H1 (cell line): ENCODE data around the gene CCDC144A. TPM values are rescaled to one million over a fixed set of nuclear protein-coding genes. Genes with fewer than 3 reads are reported as not detected.

Experiments used
- CTCF ChIA-PET: fragments of 300-600 bp; sonication (Branson Sonifier 250); formaldehyde crosslinking; loops from one replicate; lab custom pipeline; 2021; ENCODE audit not compliant: partially characterized antibody; lab: Charles Lee
- POLR2A ChIA-PET: fragments of 300-600 bp; sonication (Branson Sonifier 250); formaldehyde crosslinking; loops from one replicate; lab custom pipeline; 2021; ENCODE audit warnings: inconsistent platforms; ENCODE audit not compliant: partially characterized antibody; lab: Charles Lee
- DNase-seq, 2 experiments: peaks; one replicate each; pipeline versions ENCODE4 v3.0.0 to v3.0.0-alpha.2; 2010 to 2022; ENCODE audit warnings: low spot score in 2 of 2, low read depth in 1 of 2, mixed read lengths in 1 of 2
- FAIRE-seq: peaks from 2 replicates; lab custom pipeline; 2011; peaks lifted over from hg19 to GRCh38; lab: Jason Lieb, UNC
- H2AFZ ChIP-seq: 2 replicates; pipeline ENCODE4 v1.8.1; 2012; ENCODE audit warnings: low read length, inconsistent platforms
- H2AK5ac ChIP-seq: 2 replicates; pipeline ENCODE4 v1.6.1; 2013; ENCODE audit warnings: low read depth, low read length
- H2BK120ac ChIP-seq: replicated peaks from 2 replicates; pipeline ENCODE3; 2013; ENCODE audit warnings: low read depth, low read length, inconsistent platforms
- H2BK12ac ChIP-seq: 2 replicates; pipeline ENCODE4 v1.6.1; 2013; ENCODE audit warnings: low read depth, low read length
- H2BK15ac ChIP-seq: 2 replicates; pipeline ENCODE4 v1.6.1; 2013; ENCODE audit warnings: low read length
- H2BK20ac ChIP-seq: 2 replicates; pipeline ENCODE4 v1.6.1; 2013; ENCODE audit warnings: low read length
- H2BK5ac ChIP-seq: 2 replicates; pipeline ENCODE4 v1.6.1; 2013; ENCODE audit warnings: low read depth, low read length
- H3K14ac ChIP-seq: 2 replicates; pipeline ENCODE4 v1.6.1; 2013; ENCODE audit warnings: inconsistent platforms; ENCODE audit not compliant: insufficient read length
- H3K18ac ChIP-seq: 2 replicates; pipeline ENCODE4 v1.6.1; 2013; ENCODE audit warnings: low read length; ENCODE audit errors: extremely low read depth
- H3K23ac ChIP-seq: 2 replicates; pipeline ENCODE4 v1.6.1; 2013; ENCODE audit warnings: inconsistent platforms; ENCODE audit not compliant: insufficient read length
- H3K23me2 ChIP-seq: 2 replicates; pipeline ENCODE4 v1.6.1; 2013; ENCODE audit warnings: low read depth, low read length
- H3K27ac ChIP-seq: 2 replicates; pipeline ENCODE4 v1.6.1; 2011; ENCODE audit warnings: low read depth, low read length, inconsistent platforms
- H3K27me3 ChIP-seq, 4 experiments: replicated peaks in 1 of 4; 1 replicate in 1 of 4; 2 replicates in 3 of 4; pipeline versions ENCODE4 v1.6.1 to v1.8.1; 2011 to 2013; ENCODE audit warnings: low read length in 3 of 4, mild to moderate bottlenecking in 3 of 4, inconsistent platforms in 2 of 4, mixed read lengths in 2 of 4, moderate library complexity in 1 of 4; ENCODE audit not compliant: control insufficient read depth in 3 of 4, insufficient read depth in 3 of 4; ENCODE audit errors: extremely low read depth in 1 of 4
- H3K36me3 ChIP-seq, 4 experiments: 2 replicates each; pipeline versions ENCODE4 v1.6.1 to v1.8.1; 2011 to 2013; ENCODE audit warnings: mild to moderate bottlenecking in 4 of 4, low read length in 3 of 4, moderate library complexity in 2 of 4, control low read depth in 1 of 4, inconsistent platforms in 1 of 4; ENCODE audit not compliant: insufficient read depth in 4 of 4, control insufficient read depth in 2 of 4
- H3K4ac ChIP-seq: replicated peaks from 2 replicates; pipeline ENCODE3; 2013; ENCODE audit warnings: low read length, low read depth, mixed read lengths, inconsistent platforms; ENCODE audit not compliant: insufficient read length
- H3K4me1 ChIP-seq, 4 experiments: replicated peaks in 1 of 4; 1 replicate in 1 of 4; 2 replicates in 3 of 4; pipeline versions ENCODE4 v1.6.1 to v1.8.1; 2011 to 2013; ENCODE audit warnings: low read length in 3 of 4, inconsistent platforms in 2 of 4, mixed read lengths in 1 of 4; ENCODE audit not compliant: insufficient read depth in 4 of 4, control insufficient read depth in 3 of 4
- H3K4me2 ChIP-seq, 2 experiments: 2 replicates each; pipeline versions ENCODE4 v1.6.1 to v1.8.1; 2011 to 2013; ENCODE audit warnings: low read depth in 2 of 2, low read length in 2 of 2, control low read depth in 1 of 2, inconsistent platforms in 1 of 2, mild to moderate bottlenecking in 1 of 2; ENCODE audit not compliant: insufficient read depth in 1 of 2
- H3K4me3 ChIP-seq, 4 experiments: fragments of 200-600, 300-600 bp in 1 of 4; sonication (generic), shearing (Covaris generic), sonication (Bioruptor Twin) in 1 of 4; 2 replicates each; pipeline versions ENCODE4 v1.5.1 to v1.8.1; 2011 to 2016; ENCODE audit warnings: low read length in 4 of 4, low read depth in 3 of 4, control low read depth in 2 of 4, inconsistent platforms in 2 of 4, mild to moderate bottlenecking in 2 of 4, mixed read lengths in 1 of 4, moderate library complexity in 1 of 4; ENCODE audit not compliant: insufficient read depth in 2 of 4; ENCODE audit errors: extremely low read depth in 1 of 4
- H3K56ac ChIP-seq: replicated peaks from 2 replicates; pipeline ENCODE3; 2013; ENCODE audit warnings: low read depth, mild to moderate bottlenecking, mixed read lengths, low read length, inconsistent platforms; ENCODE audit not compliant: insufficient read length
- H3K79me1 ChIP-seq: 2 replicates; pipeline ENCODE4 v1.6.1; 2013; ENCODE audit warnings: low read depth, low read length, control low read depth
- H3K79me2 ChIP-seq, 2 experiments: 2 replicates each; pipeline versions ENCODE4 v1.6.1 to v1.8.1; 2012 to 2013; ENCODE audit warnings: low read length in 2 of 2, mild to moderate bottlenecking in 2 of 2, inconsistent platforms in 1 of 2; ENCODE audit not compliant: insufficient read depth in 2 of 2, control insufficient read depth in 1 of 2
- H3K9ac ChIP-seq, 4 experiments: replicated peaks in 1 of 4; 1 replicate in 1 of 4; 2 replicates in 3 of 4; pipeline versions ENCODE4 v1.6.1 to v1.8.1; 2011 to 2013; ENCODE audit warnings: low read depth in 3 of 4, low read length in 3 of 4, control low read depth in 2 of 4, mild to moderate bottlenecking in 2 of 4, moderate library complexity in 2 of 4, inconsistent platforms in 1 of 4; ENCODE audit errors: extremely low read depth in 1 of 4
- H3K9me3 ChIP-seq, 2 experiments: 2 replicates each; pipeline versions ENCODE4 v1.6.1 to v1.8.1; 2012 to 2013; ENCODE audit warnings: mild to moderate bottlenecking in 2 of 2, moderate library complexity in 2 of 2, control low read depth in 1 of 2, inconsistent platforms in 1 of 2, low read depth in 1 of 2, low read length in 1 of 2, mixed read lengths in 1 of 2; ENCODE audit not compliant: insufficient read depth in 2 of 2
- H4K20me1 ChIP-seq, 2 experiments: replicated peaks in 1 of 2; 2 replicates each; pipeline versions ENCODE3 to v1.8.1; 2011 to 2013; ENCODE audit warnings: inconsistent platforms in 2 of 2, low read length in 2 of 2, mild to moderate bottlenecking in 1 of 2; ENCODE audit not compliant: insufficient read depth in 2 of 2, control insufficient read depth in 1 of 2
- H4K5ac ChIP-seq: 2 replicates; pipeline ENCODE4 v1.6.1; 2013; ENCODE audit warnings: low read length, low read depth, mixed read lengths, inconsistent platforms; ENCODE audit not compliant: insufficient read length
- H4K8ac ChIP-seq: 2 replicates; pipeline ENCODE4 v1.8.0; 2013; ENCODE audit warnings: mild to moderate bottlenecking, moderate library complexity, low read length, inconsistent platforms; ENCODE audit not compliant: insufficient read depth; ENCODE audit errors: extremely low read depth
- H4K91ac ChIP-seq: replicated peaks from 2 replicates; pipeline ENCODE3; 2013; ENCODE audit warnings: low read length, mixed read lengths, inconsistent platforms; ENCODE audit not compliant: insufficient read length
- BRCA1 ChIP-seq: IDR thresholded peaks from 2 replicates; pipeline ENCODE4 v1.6.1; 2012; ENCODE audit warnings: low read depth, low read length, improper control_type of control experiment
- CBX5 ChIP-seq: fragments of 300-800, 300-1000 bp; sonication (generic); IDR thresholded peaks from 2 replicates; pipeline ENCODE4 v1.7.1; 2016; ENCODE audit warnings: antibody characterized with exemption, low read length, low read depth
- CHD2 ChIP-seq: IDR thresholded peaks from 2 replicates; pipeline ENCODE4 v1.6.1; 2012; ENCODE audit warnings: low read length, improper control_type of control experiment
- GTF2F1 ChIP-seq: IDR thresholded peaks from 2 replicates; pipeline ENCODE4 v1.6.1; 2012; ENCODE audit warnings: low read depth, low read length, improper control_type of control experiment, borderline replicate concordance
- HDAC2 ChIP-seq, 2 experiments: fragments of 300-600 bp in 1 of 2; sonication (generic) in 1 of 2; IDR thresholded peaks; 2 replicates each; pipeline ENCODE4 v1.6.1; 2011 to 2012; ENCODE audit warnings: low read depth in 2 of 2, low read length in 2 of 2, mild to moderate bottlenecking in 2 of 2, moderate library complexity in 2 of 2, borderline replicate concordance in 1 of 2, inconsistent platforms in 1 of 2
- HDAC6 ChIP-seq: IDR thresholded peaks from one replicate; pipeline ENCODE4 v1.7.1; 2012; ENCODE audit warnings: low read depth, mild to moderate bottlenecking, inconsistent platforms, low read length, moderate library complexity
- JUND ChIP-seq: IDR thresholded peaks from 2 replicates; pipeline ENCODE4 v1.6.1; 2011; ENCODE audit warnings: mild to moderate bottlenecking, improper control_type of control experiment, low read length
- KDM5A ChIP-seq: fragments of 200-600 bp; IDR thresholded peaks from 2 replicates; pipeline ENCODE4 v1.7.1; 2012; ENCODE audit warnings: mild to moderate bottlenecking, low read length, inconsistent platforms, mixed read lengths
- POLR2AphosphoS5 ChIP-seq: IDR thresholded peaks from 2 replicates; pipeline ENCODE4 v1.6.1; 2011; ENCODE audit warnings: low read depth, low read length
- POU5F1 ChIP-seq: IDR thresholded peaks from 2 replicates; pipeline ENCODE4 v1.6.1; 2011; ENCODE audit warnings: low read depth, mild to moderate bottlenecking, low read length, moderate library complexity
- SAP30 ChIP-seq: fragments of 300-600 bp; sonication (generic); IDR thresholded peaks from 2 replicates; pipeline ENCODE4 v1.7.1; 2012; ENCODE audit warnings: low read length, moderate library complexity, mild to moderate bottlenecking, inconsistent platforms; ENCODE audit not compliant: insufficient read depth, insufficient replicate concordance
- SP4 ChIP-seq: IDR thresholded peaks from 2 replicates; pipeline ENCODE4 v1.6.1; 2012; ENCODE audit warnings: low read length, inconsistent platforms
- WGBS, 2 experiments: shearing (Covaris generic) in 1 of 2; methylation state at CpG; one replicate each; pipeline versions ENCODE4 v1.1.6 to v1.1.7; 2013 to 2015; ENCODE audit warnings: low lambda C conversion rate in 2 of 2, mixed read lengths in 2 of 2, inconsistent platforms in 1 of 2, low coverage in 1 of 2, missing lambda C conversion rate in 1 of 2; ENCODE audit not compliant: insufficient replicate concordance in 2 of 2, insufficient coverage in 1 of 2, insufficient read length in 1 of 2; ENCODE audit errors: extremely low coverage in 1 of 2, missing lambda C conversion rate in 1 of 2; 5-methylcytosine and 5-hydroxymethylcytosine counted together
- polyA plus RNA-seq, 7 experiments: library from polyadenylated mRNA; depleted of rRNA in 3 of 7; stranded (reverse) in 5 of 7; unstranded in 2 of 7; fragments of >200 nt in 5 of 7; fragments of 200-250 nt in 2 of 7; gene quantifications; 1 replicate in 5 of 7; 2 replicates in 1 of 7; 4 replicates in 1 of 7; pipeline versions ENCODE4 v1.2.1 to v1.2.3, GENCODE V29; 2011 to 2013; ENCODE audit warnings: missing spikeins in 2 of 7, mixed read lengths in 2 of 7
- total RNA-seq: library from RNA; stranded (reverse); fragmentation: NEBNext Ultra II Directional; extraction: Animal tissue kit (Norgen Biotek cat#: 25700); gene quantifications from 2 replicates; pipeline ENCODE4 v1.2.1, GENCODE V29; 2021
- TF ChIP-seq, protein P1 (sequence below): IDR thresholded peaks from 2 replicates; pipeline ENCODE4 v1.6.1; 2012; ENCODE audit warnings: inconsistent platforms

Gene CCDC144A
- total and polyA plus RNA-seq, 2 of the 8 experiments (the other 6 are each of a cell fraction or from before 2014, with no cell fraction given): 0.35 to 1.7 TPM

DNA sequence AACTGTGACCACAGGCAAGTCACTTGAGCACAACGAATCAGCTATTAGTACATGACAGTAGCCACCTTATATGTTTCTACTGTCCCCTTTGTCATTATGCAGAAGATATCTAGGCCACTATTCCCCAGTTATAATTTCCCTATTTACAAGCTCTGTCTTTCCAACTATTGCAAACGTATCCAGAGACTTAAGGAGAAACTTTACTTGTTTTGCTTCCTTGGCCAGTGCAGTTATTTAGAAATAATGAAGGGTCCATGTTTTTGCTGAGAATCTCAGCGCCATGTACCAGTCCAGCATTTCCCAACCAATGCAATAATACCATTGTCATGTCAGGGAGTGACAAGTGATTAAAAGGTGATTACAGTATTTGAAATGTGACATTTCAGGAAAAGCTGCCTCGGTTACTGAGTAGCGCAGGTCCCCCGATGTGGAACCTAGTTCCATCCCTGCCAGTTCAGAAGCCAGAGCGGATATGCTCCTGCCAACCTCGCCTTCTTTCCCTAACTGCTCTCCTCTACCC, 37.1 kb upstream of the CCDC144A start:
- POLR2A ChIA-PET: interaction anchor here (1.7 kb wide), 1 partner anchor 141 kb away, joined by 3 read pairs; no protein-coding TSS in a partner anchor
- WGBS, 2 experiments: 33% methylated on average over 7 of the region's 8 CpGs; no CpG with 5 or more reads in 1 of the 2 experiments
- H3K56ac ChIP-seq: no peak overlapping the region
- no peak overlapping the region for H2AK5ac ChIP-seq
- no peaks in the 10 kb centered on the region for H3K9me3 ChIP-seq
- no peak overlapping the region for H3K18ac ChIP-seq
- no peaks in the 10 kb centered on the region for H3K79me1 ChIP-seq
- peaks cover 5% of the 10 kb centered on the region; the same call in 1 of the 2 replicates for H3K23me2 ChIP-seq
- H2BK120ac ChIP-seq: no peak overlapping the region
- no peak overlapping the region for H2BK20ac ChIP-seq
- H3K36me3 ChIP-seq: no peaks in the 10 kb centered on the region
- no peaks in the 10 kb centered on the region for H3K79me2 ChIP-seq
- TF ChIP-seq CBX5: no peak
- TF ChIP-seq, protein P1, sequence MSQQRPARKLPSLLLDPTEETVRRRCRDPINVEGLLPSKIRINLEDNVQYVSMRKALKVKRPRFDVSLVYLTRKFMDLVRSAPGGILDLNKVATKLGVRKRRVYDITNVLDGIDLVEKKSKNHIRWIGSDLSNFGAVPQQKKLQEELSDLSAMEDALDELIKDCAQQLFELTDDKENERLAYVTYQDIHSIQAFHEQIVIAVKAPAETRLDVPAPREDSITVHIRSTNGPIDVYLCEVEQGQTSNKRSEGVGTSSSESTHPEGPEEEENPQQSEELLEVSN: no peak
- no peak for TF ChIP-seq POU5F1
- TF ChIP-seq SP4: no peak
- TF ChIP-seq GTF2F1: no peak
- TF ChIP-seq CHD2: no peak
- 0 out of 4 replicates have a peak, but pooled peaks of 1 of the 2 experiments have one; percentile 17 for TF ChIP-seq HDAC2 (IDR thresholded peaks at IDR 0.05; ENCODE audit: borderline replicate concordance in 1 of 2, low read depth in 2 of 2, low read length in 2 of 2)
- no peak for TF ChIP-seq KDM5A
- TF ChIP-seq BRCA1: no peak
- peak; percentile 88 for TF ChIP-seq SAP30
- TF ChIP-seq HDAC6: no peak
- no peak for TF ChIP-seq JUND
- TF ChIP-seq POLR2AphosphoS5: no peak
- H3K27me3 ChIP-seq: no peaks in the 10 kb centered on the region
- DNase-seq (no peak), FAIRE-seq (no peak)
- H2BK5ac ChIP-seq: no peak overlapping the region
- no peak overlapping the region for H3K4ac ChIP-seq
- H3K14ac ChIP-seq: no peak overlapping the region
- peak overlapping the region; percentile 34 to 61 (median 52); a peak in 6 of 7 replicates for H3K9ac ChIP-seq
- peak overlapping the region; percentile 42 to 72 (median 62) for H3K4me3 ChIP-seq
- no peak overlapping the region for H4K5ac ChIP-seq
- no peaks in the 10 kb centered on the region for H4K20me1 ChIP-seq
- H4K91ac ChIP-seq: no peak overlapping the region
- H2BK12ac ChIP-seq: no peak overlapping the region
- no peak overlapping the region for H3K23ac ChIP-seq
- peaks cover 1 to 9% (median 4%) of the 10 kb centered on the region in 4 experiments; a peak in 4 of 7 replicates for H3K4me1 ChIP-seq
- 0 out of 2 replicates have a peak overlapping the region, but pooled peaks have one; percentile 77 for H3K27ac ChIP-seq
- 0 out of 2 replicates have a peak overlapping the region, but pooled peaks have one; percentile 55 for H2AFZ ChIP-seq
- peak overlapping the region; percentile 87 to 90 for H3K4me2 ChIP-seq
- CTCF ChIA-PET: no interaction called here
- H2BK15ac ChIP-seq: no peak overlapping the region
- H4K8ac ChIP-seq: 0 out of 2 replicates have a peak overlapping the region, but pooled peaks have one; percentile 93
